Activated T-cell treated with anti-CD3 and anti-CD28 coated beads for 48 hours (primary cell): Measurements from ENCODE around the gene ATP9B.
"Not testable (repeated sequence)": the region's sequence is repeated elsewhere in the genome, so short reads cannot be mapped to it uniquely, and the experiment has no call there.

Experiments
- DNase-seq: peaks from one replicate; pipeline ENCODE4 v3.0.0-alpha.2; 2020; ENCODE audit warnings: low read depth

ATP9B gene

DNA sequence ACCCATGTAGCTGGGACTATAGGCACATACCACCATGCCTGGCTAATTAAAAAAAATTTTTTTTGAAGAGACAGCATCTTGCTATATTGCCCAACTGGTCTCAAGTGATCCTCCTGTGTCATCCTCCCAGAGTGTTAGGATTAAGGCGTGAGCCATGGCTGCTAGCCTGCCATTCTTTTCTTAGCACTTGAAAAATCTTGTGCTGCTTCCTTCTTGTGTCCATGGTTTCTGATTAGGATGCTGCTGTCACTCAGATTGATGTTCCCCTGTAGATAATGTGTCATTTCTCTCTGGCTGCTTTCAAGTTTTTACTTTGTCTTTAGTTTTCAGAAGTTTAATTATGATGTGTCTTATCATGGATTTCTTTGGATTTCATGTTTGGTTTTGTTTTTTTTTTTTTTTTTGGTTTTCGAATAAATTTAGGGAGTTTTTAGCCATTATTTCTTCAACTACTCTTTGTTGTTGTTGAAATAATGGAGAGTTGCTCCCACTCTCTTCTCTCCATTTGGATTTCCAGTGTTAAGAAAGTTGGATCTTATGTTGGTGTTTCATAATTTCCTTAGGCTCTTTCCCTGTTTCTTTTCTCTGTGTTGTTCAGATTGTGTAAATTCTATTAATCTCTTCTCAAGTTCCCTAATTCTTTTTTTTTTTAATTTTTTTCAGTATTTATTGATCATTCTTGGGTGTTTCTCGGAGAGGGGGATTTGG, 2.5 kb downstream of the ATP9B start:
- DNase-seq, result no peak

DNA sequence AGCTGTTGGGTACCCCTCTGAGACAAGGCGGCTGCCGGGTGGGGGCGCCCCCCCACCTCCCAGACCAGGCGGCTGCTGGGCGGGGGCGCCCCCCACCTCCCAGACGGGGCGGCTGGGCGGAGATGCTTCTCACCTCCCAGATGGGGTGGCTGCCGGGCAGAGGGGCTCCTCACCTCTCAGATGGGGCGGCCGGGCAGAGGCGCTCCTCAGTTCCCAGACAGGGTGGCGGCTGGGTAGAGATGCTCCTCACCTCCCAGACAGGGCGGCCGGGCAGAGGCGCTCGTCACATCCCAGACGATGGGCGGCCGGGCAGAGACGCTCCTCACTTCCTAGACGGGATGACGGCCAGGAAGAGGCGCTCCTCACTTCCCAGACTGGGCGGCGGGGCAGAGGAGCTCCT, 3.5 kb downstream of the ATP9B start:
- not testable (repeated sequence) for DNase-seq

DNA sequence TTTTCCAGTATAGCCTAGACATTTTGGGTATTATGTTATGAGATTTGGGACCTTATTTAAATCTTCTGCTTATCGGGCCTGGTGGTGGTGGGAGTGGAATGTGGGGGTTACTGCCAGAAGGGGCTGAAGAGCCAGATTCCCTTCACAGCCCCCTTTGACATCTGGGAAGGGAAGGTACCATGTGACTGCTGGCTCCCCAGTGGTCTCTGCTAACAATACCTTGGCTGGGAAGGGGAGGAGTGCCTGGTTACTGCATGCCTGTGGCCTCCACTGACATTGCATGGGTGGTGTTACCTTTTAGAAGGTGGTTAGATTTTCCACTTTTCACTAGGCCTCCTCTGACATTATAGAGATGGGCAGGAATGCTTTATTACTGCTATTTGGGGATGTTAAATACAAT, 8.0 kb downstream of the ATP9B start:
- DNase-seq, result no peak

DNA sequence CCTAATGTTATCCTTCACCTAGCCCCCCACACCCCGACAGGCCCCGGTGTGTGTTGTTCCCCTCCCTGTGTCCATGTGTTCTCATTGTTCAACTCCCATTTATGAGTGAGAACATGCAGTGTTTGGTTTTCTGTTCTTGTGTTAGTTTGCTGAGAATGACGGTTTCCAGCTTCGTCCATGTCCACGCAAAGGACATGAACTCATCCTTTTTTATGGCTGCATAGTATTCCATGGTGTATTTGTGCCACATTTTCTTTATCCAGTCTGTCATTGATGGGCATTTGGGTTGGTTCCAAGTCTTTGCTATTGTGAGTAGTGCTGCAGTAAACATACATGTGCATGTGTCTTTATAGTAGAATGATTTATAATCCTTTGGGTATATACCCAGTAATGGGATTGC, 9.6 kb downstream of the ATP9B start:
- not testable (repeated sequence) for DNase-seq

DNA sequence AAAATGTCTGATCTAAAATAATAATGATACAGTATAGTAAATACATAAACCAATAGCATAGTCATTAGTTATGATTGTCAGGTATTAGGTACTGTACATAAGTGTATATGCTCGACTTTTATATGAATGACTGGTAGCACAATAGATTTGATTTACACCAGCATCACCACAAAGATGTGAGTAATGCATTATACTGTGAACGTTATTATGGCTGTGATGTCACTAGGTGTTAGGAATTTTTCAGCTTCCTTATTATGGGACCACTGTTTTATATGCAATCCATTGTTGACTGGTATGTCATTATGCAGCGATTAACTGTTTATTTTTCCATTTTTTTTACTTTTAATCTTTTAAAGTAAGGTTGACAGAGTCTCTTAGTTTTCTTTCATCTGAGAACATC, 23.7 kb downstream of the ATP9B start:
- DNase-seq, result no peak

DNA sequence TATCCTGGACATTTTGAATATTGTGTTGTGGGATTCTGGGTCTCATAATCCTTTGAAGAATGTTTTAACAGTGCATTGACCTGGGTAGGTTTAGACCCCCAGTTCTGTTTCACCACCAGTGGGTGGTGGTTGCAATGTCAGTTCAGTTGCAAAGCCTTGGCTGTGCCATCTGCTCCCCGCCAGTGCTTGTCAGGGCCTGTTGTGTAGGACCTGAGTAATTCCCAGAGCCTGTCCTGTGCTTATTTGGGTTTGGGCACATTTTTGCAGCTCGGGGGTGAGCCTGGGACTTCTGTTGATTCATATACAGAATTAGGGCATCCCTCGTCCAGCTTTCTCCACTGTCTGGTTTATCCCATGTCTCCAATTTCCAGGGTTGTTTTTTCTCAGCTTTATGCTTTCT, 24.8 kb downstream of the ATP9B start:
- DNase-seq, result no peak

DNA sequence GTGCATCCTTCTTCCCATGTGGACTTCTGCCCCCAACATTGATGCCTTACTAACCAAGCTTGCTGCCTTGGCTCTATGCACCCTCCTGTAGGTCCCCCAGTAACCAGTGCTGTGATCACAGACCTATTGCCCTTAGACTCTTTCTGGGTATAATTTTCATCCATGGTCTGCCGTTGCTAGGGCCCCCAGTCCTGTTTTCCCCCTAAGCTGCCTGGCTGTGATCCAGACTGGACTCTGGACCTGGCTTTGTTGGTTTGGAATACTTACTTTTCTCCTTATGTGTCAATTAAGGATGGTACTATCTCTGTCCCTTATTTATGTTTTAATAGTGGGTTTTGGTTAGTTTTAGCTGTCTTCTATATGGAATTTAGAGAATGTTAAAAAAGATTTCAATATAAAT, 26.0 kb downstream of the ATP9B start:
- DNase-seq, result no peak

DNA sequence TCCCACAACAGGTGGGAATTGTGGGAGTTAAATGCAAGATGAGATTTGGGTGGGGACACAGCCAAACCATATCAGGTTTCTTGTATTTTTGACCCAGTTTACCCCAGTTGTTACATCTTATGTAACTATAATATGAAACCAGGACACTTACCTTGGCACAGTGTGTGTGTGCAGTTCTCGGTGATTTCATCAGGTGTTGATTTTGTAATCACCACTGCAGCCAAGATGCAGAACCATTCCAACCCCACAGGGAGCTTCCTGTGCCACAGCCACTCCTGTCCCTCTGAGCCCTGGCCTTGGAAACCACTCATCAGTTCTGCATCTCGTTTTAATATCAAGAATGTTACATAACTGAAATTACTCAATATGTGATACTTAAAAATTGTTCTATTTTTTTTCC, 31.8 kb downstream of the ATP9B start:
- no peak for DNase-seq

DNA sequence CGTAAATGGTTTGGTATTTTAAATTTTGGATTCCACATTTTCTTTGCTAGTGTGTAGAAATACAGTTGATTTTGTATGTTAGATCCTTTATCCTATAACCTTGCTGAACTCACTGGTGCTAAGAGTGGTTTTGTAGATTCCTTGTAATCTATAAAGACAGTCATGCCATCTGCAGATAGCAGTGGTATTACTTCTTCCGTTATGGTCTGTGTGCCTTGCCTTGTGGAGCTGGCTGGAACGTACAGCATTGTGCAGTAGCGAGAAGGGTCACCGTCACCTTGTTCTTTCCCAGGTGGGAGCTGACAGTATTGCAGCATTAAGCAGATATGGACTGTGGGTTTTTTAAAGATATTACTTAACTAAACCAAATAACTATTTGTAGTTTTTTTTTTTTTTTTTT, 33.7 kb downstream of the ATP9B start:
- no peak for DNase-seq

DNA sequence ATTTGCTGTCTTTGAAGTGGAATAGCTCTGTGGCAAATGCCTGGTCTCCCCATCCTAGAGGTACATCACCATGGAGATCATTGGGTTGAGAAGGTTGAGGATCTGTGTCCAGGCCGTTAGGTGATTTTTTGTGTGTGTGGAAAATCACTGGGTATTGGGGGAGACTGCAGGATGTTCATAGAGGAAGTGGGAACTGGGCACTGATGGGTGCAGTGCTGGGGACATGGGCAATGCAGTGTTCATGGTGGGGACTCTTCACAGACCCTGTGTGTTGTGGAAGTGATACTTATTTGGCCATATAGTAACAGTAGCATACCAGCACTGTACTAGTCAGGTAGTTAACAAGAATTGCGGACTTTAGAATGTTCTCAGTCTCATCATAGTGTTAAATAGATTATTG, 34.9 kb downstream of the ATP9B start:
- no peak for DNase-seq

DNA sequence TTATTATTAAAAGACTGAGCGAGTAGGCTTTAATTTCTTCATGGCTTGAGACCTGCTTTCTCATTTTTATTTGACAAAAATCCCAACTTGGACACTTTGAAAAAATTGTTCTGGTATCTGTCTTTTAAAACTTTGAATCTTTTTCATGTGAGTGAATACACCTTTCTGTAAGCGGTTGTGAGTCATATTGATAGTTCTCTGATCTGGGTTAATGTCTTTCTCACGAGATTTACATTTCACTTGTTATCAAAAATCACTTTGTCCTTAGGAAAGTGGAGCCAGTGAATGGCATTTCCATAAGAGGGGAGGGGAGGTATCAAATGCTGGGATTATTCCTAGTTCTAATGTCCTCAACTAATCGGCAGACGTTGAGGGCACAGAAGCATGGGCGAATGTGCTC, 36.3 kb downstream of the ATP9B start:
- DNase-seq, result no peak

DNA sequence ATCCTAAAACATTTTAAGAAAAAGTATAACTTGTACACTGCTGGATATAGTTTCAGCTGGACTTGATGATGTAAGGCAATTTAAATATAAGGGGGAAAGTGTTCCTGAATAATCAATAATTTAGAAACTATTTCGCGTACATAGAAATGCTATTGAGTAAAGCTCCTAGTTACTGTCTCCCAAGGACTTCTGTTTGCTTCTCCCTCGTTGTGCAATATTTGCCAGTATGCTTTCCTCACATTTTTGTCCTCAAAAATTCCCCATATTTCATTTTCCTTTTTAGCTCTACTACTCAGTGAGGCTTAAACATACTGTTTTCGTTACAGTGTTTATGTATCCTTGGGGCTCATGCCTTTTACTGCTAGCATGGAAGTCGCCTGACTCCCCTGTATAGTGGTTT, 36.9 kb downstream of the ATP9B start:
- no peak for DNase-seq

DNA sequence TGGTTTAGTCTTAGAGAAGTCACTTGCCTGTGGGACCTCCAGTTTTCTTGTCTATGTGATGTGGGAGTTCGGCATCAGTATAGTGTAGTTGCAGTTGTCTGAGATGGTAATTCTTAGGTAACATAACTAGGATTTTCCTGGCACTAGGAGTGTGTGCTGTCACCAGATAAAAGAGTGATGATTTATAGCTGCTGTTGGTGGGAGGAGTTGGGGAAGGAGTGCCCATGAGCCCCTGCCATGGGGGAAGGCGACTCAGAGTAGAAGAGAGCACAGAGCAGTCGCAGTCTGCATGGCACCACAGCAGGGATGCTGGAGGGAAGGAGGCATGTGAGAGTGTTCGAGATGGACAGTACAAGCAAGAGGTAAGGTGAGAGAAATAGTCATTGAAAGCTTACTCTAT, 38.7 kb downstream of the ATP9B start:
- DNase-seq, result no peak

DNA sequence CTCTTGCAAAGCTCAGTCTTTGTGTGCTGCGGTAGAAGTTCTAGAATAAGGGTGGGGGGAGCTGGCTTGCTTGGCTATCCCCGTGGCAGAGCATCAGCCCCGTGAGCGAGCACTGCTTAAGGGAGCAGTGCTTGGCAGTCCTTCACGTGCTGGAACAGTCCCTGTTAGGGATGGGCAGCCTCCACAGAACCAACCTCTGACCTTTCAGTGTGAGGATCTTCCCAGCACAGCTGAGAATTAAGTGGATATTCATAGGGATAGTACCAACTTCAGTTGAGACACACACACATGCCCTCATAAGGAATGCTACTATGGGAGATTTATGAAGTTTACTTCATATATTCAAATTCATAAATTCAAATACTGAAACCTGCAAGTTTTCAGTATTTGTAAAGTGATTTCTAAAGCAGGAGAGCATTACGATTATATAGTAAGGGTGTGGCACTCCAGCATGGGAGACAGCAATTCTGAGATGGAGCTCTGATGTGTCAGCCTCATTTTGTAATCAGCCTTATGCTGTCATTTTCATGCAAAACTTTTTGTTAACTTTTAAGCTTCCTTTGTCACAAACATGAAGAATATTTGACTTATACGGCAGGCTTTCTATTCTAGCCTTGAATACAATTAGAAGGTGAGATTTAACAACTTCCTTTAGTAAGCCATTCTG, 39.5 kb downstream of the ATP9B start:
- DNase-seq, result no peak

DNA sequence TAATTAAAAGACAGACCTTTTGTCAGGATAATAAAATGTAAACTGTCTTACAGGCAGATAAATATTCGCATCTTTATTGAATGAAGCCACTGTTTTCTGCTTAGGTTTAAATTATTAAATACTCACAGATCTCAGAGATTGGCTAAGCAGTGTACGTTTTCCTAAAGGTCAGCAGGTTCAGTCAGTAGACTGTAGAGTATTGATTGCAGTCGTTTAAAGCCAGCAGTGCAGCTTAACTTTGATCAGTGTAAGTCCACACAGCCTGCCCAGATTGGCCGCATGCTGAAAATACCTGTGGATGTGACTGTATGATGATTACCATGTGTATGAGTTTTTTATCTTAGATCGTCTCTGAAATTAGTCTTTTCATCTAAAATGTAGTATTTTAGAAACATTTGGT, 42.3 kb downstream of the ATP9B start:
- no peak for DNase-seq

DNA sequence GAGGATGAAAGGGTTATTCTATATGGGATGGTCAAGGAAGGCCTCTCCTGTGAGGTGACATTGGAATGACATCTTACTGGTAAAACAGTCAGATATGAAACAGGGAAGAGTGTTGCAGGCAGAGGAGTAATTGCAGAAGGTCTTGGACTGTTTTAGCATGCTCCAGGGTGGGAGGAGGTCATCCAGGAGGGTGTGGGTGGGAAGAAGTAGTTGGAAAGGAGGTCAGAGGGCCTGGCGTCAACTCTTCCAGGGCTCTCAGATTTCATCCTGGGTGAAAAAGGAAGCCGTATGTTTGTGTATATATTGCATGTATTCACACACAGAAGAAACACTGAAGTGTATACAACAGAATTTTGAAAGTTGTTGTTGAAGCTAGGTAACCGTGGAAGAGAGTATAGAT, 48.2 kb downstream of the ATP9B start:
- no peak for DNase-seq

DNA sequence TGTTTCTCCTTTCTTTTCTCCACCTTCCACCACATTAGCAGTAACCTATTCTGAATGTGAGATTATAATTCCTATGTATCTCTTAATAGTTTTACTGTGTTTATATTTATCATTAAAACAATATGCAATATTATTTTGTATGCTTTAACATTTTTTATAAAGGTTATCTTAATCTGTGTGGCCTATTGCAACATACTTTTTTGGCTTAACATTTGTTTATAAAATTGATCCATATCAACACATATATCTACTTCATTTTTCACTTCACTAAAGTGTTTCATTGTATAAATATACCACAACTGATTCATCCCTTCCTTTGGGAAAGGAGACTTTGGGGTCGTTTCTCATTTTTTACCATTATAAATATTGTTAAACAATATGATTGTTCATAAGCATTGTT, 48.6 kb downstream of the ATP9B start:
- no peak for DNase-seq

DNA sequence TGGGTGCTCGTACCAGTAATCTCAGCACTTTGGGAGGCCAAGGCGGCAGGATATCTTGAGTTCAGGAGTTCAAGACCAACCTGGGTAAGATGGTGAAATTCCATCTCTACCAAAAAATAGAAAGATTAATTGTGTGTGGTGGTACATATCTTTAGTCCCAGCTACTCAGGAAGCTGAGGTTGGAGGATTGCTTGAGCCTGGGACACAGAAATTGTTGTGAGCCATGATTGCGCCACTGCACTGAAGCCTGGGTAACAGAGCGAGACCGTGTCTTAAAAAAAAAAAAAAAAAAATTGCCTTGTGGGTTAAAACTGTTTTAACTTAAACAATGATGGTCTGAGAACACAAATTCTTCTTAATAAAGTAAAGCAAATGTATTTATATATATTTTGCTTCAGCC, 49.6 kb downstream of the ATP9B start:
- no peak for DNase-seq

DNA sequence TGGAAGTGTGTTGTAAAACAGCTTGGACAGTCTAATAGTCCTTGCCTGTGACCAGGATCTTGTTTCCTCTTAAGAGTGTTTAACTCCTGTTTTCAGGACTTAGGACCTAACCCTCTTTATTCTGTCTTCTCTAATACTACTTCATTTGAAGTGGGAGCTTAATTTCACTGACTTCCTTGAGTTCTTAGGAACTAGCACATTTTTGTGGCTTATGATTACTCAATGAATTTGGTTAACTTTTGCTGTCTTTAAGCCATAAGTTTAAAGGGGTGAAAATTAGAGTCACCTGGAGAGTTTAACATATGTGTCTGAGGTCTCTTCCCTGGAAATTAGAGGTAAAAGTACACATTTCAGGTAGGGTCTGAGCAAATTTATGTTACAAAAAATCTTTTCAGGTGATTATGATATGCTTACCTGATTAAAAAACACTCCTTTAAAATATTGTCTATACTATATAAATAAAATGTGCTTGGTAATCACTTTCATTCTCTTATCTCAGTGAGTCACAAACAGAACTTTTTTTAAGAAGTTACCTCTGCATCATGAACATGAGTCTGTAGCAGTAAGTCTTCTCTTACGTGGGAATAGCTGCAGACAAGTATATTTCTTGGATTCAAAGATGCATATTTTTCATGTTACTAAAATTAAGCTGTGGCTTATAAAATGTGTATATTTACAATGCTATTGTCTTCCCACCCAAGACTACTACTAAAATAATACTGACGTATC, 52.7 kb downstream of the ATP9B start:
- DNase-seq, result no peak

DNA sequence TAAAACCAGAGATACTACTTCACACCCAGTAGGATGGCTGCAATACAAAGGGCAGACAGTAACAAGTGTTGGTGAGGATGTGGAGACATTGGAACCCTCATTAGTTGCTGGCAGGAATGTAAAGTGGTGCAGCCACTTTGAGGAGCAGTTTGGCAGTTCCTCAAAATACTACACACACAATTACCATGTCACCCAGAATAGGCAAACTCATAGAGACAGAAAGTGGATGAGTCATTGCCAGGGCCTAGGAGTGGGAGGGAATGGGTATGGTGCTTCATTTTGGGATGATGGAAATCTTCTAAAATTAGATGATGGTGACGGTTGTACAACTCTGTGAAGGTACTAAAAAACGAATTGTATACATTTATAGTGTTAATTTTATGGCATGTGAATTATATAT, 54.8 kb downstream of the ATP9B start:
- no peak for DNase-seq

DNA sequence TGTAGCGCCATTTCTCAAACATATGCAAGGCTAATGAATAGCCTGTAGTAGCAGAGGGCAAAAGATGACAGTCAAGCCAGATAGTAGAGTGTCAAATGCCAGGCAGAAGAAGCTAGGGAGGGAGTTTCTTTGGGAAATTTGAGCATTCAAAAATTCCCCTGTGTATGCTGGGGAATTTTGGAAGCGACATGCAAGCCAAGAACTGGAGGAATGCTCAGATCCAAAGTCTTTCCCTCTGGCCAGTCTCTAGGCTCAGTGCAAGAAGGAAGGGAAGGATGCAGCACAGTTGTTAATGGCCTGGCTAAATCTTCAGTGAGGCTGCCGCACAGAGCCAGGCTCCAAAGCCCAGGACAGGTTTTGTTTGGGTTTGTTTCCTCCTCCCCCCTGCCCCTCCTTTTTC, 59.9 kb downstream of the ATP9B start:
- DNase-seq, result no peak

DNA sequence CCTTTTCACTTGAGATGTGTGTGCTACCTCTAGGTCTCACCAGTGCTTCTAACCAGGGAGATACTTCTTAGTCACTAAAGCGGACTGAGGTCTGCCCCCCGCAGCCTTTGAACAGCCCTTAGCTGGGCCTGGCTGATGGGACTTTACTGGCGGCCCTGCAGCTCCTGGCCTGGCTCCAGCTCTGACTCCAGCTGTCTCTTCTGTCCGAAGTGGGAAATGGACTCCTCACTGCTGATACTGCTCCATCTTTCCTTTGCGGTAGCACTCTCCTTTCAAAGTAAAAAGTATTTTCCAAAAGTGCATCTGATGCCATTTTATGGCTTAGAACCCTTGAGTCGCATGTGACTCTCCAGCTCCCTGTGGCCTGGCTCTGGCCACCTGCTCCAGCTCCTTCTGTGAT, 64.5 kb downstream of the ATP9B start:
- no peak for DNase-seq

DNA sequence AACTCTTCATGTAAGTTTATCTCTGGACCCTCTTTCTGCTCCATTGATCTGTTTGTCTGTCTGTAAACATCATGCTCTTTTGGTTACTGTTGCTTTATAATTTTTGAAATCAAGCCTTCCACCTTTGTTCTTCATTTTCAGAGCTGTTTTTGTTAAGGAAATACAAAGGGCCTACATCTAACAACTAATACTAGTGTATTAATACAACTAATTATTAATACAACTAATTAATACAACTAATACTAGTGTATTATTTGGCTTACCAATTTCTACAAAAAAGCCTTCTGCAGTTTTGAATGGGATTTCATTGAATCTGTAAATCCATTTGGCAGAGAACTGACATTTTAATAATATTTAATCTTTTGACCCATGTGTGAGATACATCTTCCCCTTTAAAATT, 66.7 kb downstream of the ATP9B start:
- no peak for DNase-seq

DNA sequence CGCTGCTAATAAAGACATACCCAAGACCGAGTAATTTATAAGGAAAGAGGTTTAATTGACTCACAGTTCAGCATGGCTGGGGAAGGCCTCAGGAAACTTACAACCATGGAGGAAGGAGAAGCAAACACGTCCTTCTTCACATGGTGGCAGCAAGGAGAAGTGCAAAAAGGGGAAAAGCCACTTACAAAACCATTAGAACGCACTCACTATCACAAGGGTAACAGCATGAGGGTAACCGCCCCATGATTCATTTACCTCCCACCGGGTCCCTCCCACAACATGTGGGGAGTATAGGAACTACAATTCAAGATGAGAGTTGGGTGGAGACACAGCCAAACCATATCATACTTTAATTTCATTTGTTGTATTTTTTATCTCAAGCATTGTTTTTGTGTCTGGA, 67.5 kb downstream of the ATP9B start:
- DNase-seq, result no peak
